Measurements from ENCODE around the gene TMEM60. TPM values are rescaled to one million over a fixed set of nuclear protein-coding genes. Genes with fewer than 3 reads are reported as not detected.

The TMEM60 gene
- total RNA-seq, 3 donors from 2014 or later: 12.4 to 20.5 (median 17.4) TPM

DNA sequence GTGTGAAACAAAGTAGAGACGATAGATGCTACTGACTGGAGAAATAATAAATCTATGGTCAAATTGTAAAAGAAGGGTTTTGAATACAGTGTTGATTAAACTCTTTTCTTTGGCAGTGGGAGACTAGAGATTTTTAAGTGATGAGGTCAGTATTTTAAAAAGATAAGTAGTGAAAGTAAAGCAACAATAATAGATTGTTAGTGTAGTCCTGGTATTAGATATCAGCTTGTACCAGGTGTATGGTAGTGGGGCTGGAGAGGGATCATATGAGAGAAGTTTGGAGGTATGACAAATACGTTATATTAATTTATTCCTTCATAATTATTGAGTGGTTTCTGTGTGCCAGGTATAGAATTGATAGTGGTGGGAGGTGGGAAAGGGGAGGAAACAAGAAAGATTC, 25.6 kb upstream of the TMEM60 start:
- Histone ChIP-seq H3K9me3 (peaks cover 43% of the 10 kb centered on the region), H3K4me3 (no peak overlapping the region), H3K4me1 (ENCODE audit: low read depth) (no peaks in the 10 kb centered on the region), H3K36me3 (ENCODE audit: low read depth) (no peaks in the 10 kb centered on the region)
- no peak for ATAC-seq
- TF ChIP-seq, protein P1, sequence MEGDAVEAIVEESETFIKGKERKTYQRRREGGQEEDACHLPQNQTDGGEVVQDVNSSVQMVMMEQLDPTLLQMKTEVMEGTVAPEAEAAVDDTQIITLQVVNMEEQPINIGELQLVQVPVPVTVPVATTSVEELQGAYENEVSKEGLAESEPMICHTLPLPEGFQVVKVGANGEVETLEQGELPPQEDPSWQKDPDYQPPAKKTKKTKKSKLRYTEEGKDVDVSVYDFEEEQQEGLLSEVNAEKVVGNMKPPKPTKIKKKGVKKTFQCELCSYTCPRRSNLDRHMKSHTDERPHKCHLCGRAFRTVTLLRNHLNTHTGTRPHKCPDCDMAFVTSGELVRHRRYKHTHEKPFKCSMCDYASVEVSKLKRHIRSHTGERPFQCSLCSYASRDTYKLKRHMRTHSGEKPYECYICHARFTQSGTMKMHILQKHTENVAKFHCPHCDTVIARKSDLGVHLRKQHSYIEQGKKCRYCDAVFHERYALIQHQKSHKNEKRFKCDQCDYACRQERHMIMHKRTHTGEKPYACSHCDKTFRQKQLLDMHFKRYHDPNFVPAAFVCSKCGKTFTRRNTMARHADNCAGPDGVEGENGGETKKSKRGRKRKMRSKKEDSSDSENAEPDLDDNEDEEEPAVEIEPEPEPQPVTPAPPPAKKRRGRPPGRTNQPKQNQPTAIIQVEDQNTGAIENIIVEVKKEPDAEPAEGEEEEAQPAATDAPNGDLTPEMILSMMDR (IDR thresholded peaks at IDR 0.05): no peak
- intact Hi-C loops (cut with DNase I, micrococcal nuclease): no loop called here
- no peak for DNase-seq

DNA sequence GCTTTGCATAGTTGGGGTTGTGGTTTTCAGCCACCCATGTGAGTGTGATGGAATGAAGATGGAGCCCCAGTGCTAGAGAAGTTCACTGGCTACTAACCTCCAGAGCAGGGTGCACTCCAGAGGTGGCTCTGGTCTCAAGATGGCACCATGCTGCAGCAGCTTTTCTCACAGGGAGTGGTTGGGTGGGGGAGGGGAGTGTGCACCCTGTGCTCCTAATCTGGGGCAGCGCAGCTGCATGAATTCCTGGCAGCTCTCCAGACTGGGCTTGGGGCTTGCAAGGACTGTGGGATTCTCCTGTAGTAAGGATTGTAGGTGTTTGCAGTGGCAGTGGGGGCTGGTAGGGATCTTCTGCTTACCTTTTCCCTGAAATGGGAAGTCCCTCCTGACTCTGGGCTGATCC, 24.0 kb upstream of the TMEM60 start:
- Histone ChIP-seq H3K36me3 (ENCODE audit: low read depth) (no peaks in the 10 kb centered on the region), H3K4me3 (no peak overlapping the region), H3K9me3 (peaks cover 47% of the 10 kb centered on the region), H3K4me1 (ENCODE audit: low read depth) (no peaks in the 10 kb centered on the region)
- DNase-seq: no peak
- ATAC-seq: no peak
- intact Hi-C loops (cut with DNase I, micrococcal nuclease): no loop called here
- TF ChIP-seq, protein P1 (IDR thresholded peaks at IDR 0.05): no peak

DNA sequence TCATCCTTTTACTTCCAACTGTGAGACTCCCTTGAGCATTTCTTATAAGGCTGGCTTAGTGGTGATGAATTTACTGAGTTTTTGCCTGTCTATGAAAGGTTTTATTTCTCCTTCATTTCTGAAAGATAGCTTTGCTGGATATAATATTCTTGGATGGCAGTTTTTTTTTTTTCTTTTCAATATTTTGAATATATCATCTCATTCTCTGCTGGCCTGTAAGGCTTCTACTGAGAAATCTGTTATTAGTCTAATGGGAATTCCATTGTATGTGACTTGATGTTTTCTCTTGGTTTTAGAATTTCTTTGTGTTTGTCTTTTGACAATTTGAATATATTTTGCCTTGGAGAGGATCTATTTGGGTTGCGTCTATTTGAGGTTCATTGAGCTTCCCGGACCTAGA, 22.7 kb upstream of the TMEM60 start:
- no peak overlapping the region for H3K4me3 ChIP-seq
- intact Hi-C loops (cut with DNase I, micrococcal nuclease): no loop called here
- ATAC-seq: no peak
- H3K9me3 ChIP-seq: peaks cover 43% of the 10 kb centered on the region
- TF ChIP-seq, protein P1 (IDR thresholded peaks at IDR 0.05): no peak
- H3K36me3 ChIP-seq (ENCODE audit: low read depth): no peaks in the 10 kb centered on the region
- no peaks in the 10 kb centered on the region for H3K4me1 ChIP-seq (ENCODE audit: low read depth)
- no peak for DNase-seq

GRCh38 chr7:77819021-77819420, 20.8 kb upstream of the TMEM60 start:
- ATAC-seq: no peak
- DNase-seq: no peak
- H3K4me1 ChIP-seq (ENCODE audit: low read depth): no peaks in the 10 kb centered on the region
- TF ChIP-seq, protein P1 (IDR thresholded peaks at IDR 0.05): no peak
- no peak overlapping the region for H3K4me3 ChIP-seq
- intact Hi-C loops (cut with DNase I, micrococcal nuclease): no loop called here
- H3K9me3 ChIP-seq: peaks cover 39% of the 10 kb centered on the region
- H3K36me3 ChIP-seq (ENCODE audit: low read depth): no peaks in the 10 kb centered on the region

DNA sequence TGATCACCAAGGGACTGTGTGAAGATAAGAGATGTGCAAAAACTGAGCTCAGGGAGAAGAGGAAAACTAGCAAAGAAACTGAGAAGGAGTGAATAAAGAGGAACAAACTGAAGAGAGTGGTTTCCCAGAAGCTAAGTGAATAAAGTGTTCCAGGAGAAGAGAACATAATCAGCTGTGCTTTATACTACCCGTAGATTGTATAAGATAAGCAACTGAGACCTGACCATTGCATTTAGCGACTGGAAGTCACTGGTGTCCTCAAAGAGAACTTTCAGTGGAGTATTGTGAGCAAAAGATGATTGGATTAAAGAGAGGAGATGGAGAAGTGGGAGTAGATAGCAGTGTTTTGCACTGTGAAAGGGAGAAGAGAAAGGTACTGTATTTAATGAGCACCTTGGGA, 14.9 kb upstream of the TMEM60 start:
- no peak for ATAC-seq
- intact Hi-C loops (cut with DNase I, micrococcal nuclease): no loop called here
- H3K36me3 ChIP-seq (ENCODE audit: low read depth): no peaks in the 10 kb centered on the region
- no peaks in the 10 kb centered on the region for H3K4me1 ChIP-seq (ENCODE audit: low read depth)
- H3K4me3 ChIP-seq: no peak overlapping the region
- TF ChIP-seq, protein P1 (IDR thresholded peaks at IDR 0.05): no peak
- DNase-seq: no peak
- H3K9me3 ChIP-seq: peaks cover 3% of the 10 kb centered on the region

- no peaks in the 10 kb centered on the region for H3K36me3 ChIP-seq (ENCODE audit: low read depth)
- peaks cover 12% of the 10 kb centered on the region for H3K9me3 ChIP-seq
- DNase-seq (no peak), ATAC-seq (no peak)
- intact Hi-C loops (cut with DNase I, micrococcal nuclease): no loop called here
- H3K4me1 ChIP-seq (ENCODE audit: low read depth): no peaks in the 10 kb centered on the region
- TF ChIP-seq, protein P1 (IDR thresholded peaks at IDR 0.05): no peak
- H3K4me3 ChIP-seq: no peak overlapping the region
Measured at GRCh38 chr7:77812290-77812685, 14.1 kb upstream of the TMEM60 start.
